ENCODE results near the gene NUP54. TPM values are rescaled to one million over a fixed set of nuclear protein-coding genes. Genes with fewer than 3 reads are reported as not detected.

NUP54 gene
- total RNA-seq, 1 donor from 2014 or later = 34.5 TPM

GRCh38 chr4:76120199-76120598 is 28.0 kb downstream of the NUP54 start:
- Histone ChIP-seq H3K36me3 (peaks cover 95% of the 10 kb centered on the region), H3K27ac (no peak overlapping the region), H3K9me3 (no peaks in the 10 kb centered on the region), H3K4me3 (no peak overlapping the region), H3K27me3 (ENCODE audit: low read depth) (no peaks in the 10 kb centered on the region), H3K4me1 (no peaks in the 10 kb centered on the region)
- intact Hi-C loops (cut with DNase I) = no loop called here
- DNase-seq = no peak
- no peak for TF ChIP-seq CTCF (IDR thresholded peaks at IDR 0.05)
- ATAC-seq = no peak

- H3K4me3 ChIP-seq = no peak overlapping the region
- DNase-seq = no peak
- H3K27ac ChIP-seq = no peak overlapping the region
- no peaks in the 10 kb centered on the region for H3K9me3 ChIP-seq
- TF ChIP-seq CTCF (IDR thresholded peaks at IDR 0.05) = no peak
- H3K4me1 ChIP-seq = no peaks in the 10 kb centered on the region
- no peaks in the 10 kb centered on the region for H3K27me3 ChIP-seq (ENCODE audit: low read depth)
- peaks cover 97% of the 10 kb centered on the region for H3K36me3 ChIP-seq
- intact Hi-C loops (cut with DNase I) = no loop called here
- ATAC-seq = no peak
These were observed 30.7 kb downstream of the NUP54 start for GRCh38 chr4:76117536-76117935.

- no peak overlapping the region for H3K4me3 ChIP-seq
- intact Hi-C loops (cut with DNase I) = no loop called here
- no peak for ATAC-seq
- no peak for DNase-seq
- H3K9me3 ChIP-seq = no peaks in the 10 kb centered on the region
- H3K27me3 ChIP-seq (ENCODE audit: low read depth) = no peaks in the 10 kb centered on the region
- no peak for TF ChIP-seq CTCF (IDR thresholded peaks at IDR 0.05)
- no peaks in the 10 kb centered on the region for H3K4me1 ChIP-seq
- H3K36me3 ChIP-seq = peaks cover 90% of the 10 kb centered on the region
- no peak overlapping the region for H3K27ac ChIP-seq
These were observed 31.4 kb downstream of the NUP54 start for GRCh38 chr4:76116821-76117220.

GRCh38 chr4:76108467-76109181 is 39.6 kb downstream of the NUP54 start:
- H3K36me3 ChIP-seq = peaks cover 11% of the 10 kb centered on the region
- no peak overlapping the region for H3K27ac ChIP-seq
- ATAC-seq (no peak), DNase-seq (no peak)
- H3K27me3 ChIP-seq (ENCODE audit: low read depth) = no peaks in the 10 kb centered on the region
- no peak overlapping the region for H3K4me3 ChIP-seq
- H3K9me3 ChIP-seq = no peaks in the 10 kb centered on the region
- no peak for TF ChIP-seq CTCF (IDR thresholded peaks at IDR 0.05)
- intact Hi-C loops (cut with DNase I) = no loop called here
- H3K4me1 ChIP-seq = no peaks in the 10 kb centered on the region

GRCh38 chr4:76106442-76106841 is 41.8 kb downstream of the NUP54 start:
- Histone ChIP-seq H3K4me3 (no peak overlapping the region), H3K9me3 (no peaks in the 10 kb centered on the region), H3K36me3 (no peaks in the 10 kb centered on the region), H3K27ac (no peak overlapping the region), H3K4me1 (no peaks in the 10 kb centered on the region), H3K27me3 (ENCODE audit: low read depth) (no peaks in the 10 kb centered on the region)
- ATAC-seq = no peak
- intact Hi-C loops (cut with DNase I) = no loop called here
- no peak for DNase-seq
- no peak for TF ChIP-seq CTCF (IDR thresholded peaks at IDR 0.05)
